Activated B cell treated with CpG ODN at 0.5 μM for 24 hours (primary cell): Measurements from ENCODE around the gene ZNF273. TPM values are rescaled to one million over a fixed set of nuclear protein-coding genes. Genes with fewer than 3 reads are reported as not detected.
"Not testable (repeated sequence)": the region's sequence is repeated elsewhere in the genome, so short reads cannot be mapped to it uniquely, and the experiment has no call there.

ENCODE experiments used
- ATAC-seq: fragments of 200-7000 bp; cut with Tn5 transposase; one replicate; pipeline ENCODE4 v1.10.0; 2021; ENCODE audit warnings: low read depth, mild to moderate bottlenecking, moderate library complexity
- CTCF ChIA-PET: fragments of 350-600 bp; sonication (Branson Sonifier 250); formaldehyde crosslinking; loops from one replicate; lab custom pipeline; 2021; ENCODE audit warnings: antibody characterized with exemption; lab: Charles Lee
- POLR2A ChIA-PET: fragments of 350-600 bp; sonication (Branson Sonifier 250); formaldehyde crosslinking; loops from one replicate; lab custom pipeline; 2021; ENCODE audit warnings: antibody characterized with exemption; lab: Charles Lee
- DNase-seq: peaks from one replicate; pipeline ENCODE4 v3.0.0; 2022
- H3K27ac Mint-ChIP-seq: one replicate; pipeline ENCODE4 v1.8.0; 2020; ENCODE audit warnings: mixed read lengths
- H3K27me3 Mint-ChIP-seq: one replicate; pipeline ENCODE4 v1.8.0; 2021; ENCODE audit warnings: mixed read lengths
- H3K36me3 Mint-ChIP-seq: one replicate; pipeline ENCODE4 v1.8.0; 2021; ENCODE audit warnings: low read depth, mixed read lengths
- H3K4me1 Mint-ChIP-seq: one replicate; pipeline ENCODE4 v1.8.0; 2021; ENCODE audit warnings: mixed read lengths
- H3K4me3 Mint-ChIP-seq: one replicate; pipeline ENCODE4 v1.8.0; 2020; ENCODE audit warnings: mild to moderate bottlenecking, mixed read lengths
- H3K9me3 Mint-ChIP-seq: one replicate; pipeline ENCODE4 v1.8.0; 2020; ENCODE audit warnings: mixed read lengths
- CTCF ChIP-seq: fragments of 200-600 bp; IDR thresholded peaks from one replicate; pipeline ENCODE4 v1.8.0; 2022; ENCODE audit warnings: antibody characterized with exemption, mild to moderate bottlenecking
- intact Hi-C: fragments of 100-400 bp; cut with micrococcal nuclease; formaldehyde crosslinking; loops from one replicate; pipeline ENCODE4 v1.15.1; 2024
- total RNA-seq: library from RNA; stranded (reverse); gene quantifications from 2 replicates; pipeline ENCODE4 v1.2.3, GENCODE V29; 2022

Gene ZNF273
- total RNA-seq, 1 donor from 2014 or later: 12.3 TPM

- H3K4me1 Mint-ChIP-seq: peaks cover 12% of the 10 kb centered on the region
- CTCF ChIA-PET: no interaction called here
- no peak for DNase-seq
- no peak for ATAC-seq
- no peak for TF ChIP-seq CTCF
- H3K27ac Mint-ChIP-seq: no peak overlapping the region
- H3K4me3 Mint-ChIP-seq: peak overlapping the region; percentile 50
- peaks cover 44% of the 10 kb centered on the region for H3K27me3 Mint-ChIP-seq
- H3K9me3 Mint-ChIP-seq: no peaks in the 10 kb centered on the region
- H3K36me3 Mint-ChIP-seq: peaks cover 2% of the 10 kb centered on the region
- intact Hi-C loops: loop anchor here (10.0 kb wide), 1 partner anchor 255 kb away; no protein-coding TSS in a partner anchor
- POLR2A ChIA-PET: interaction anchor here (0.6 kb wide), 1 partner anchor 21 kb away, joined by 4 read pairs; no protein-coding TSS in a partner anchor
Measured at GRCh38 chr7:64889686-64890162, 13.3 kb upstream of the ZNF273 start.

- peaks cover 38% of the 10 kb centered on the region for H3K27me3 Mint-ChIP-seq
- not testable (repeated sequence) for H3K9me3 Mint-ChIP-seq
Measured at GRCh38 chr7:64890273-64890672, 12.8 kb upstream of the ZNF273 start.

GRCh38 chr7:64890761-64891362 is 12.2 kb upstream of the ZNF273 start:
- CTCF ChIA-PET: no interaction called here
- POLR2A ChIA-PET: interaction anchor here (0.8 kb wide), 1 partner anchor 12 kb away, joined by 3 read pairs; the partner anchor contains the start of gene ZNF273

More at GRCh38 chr7:64890273-64890672, 12.8 kb upstream of the ZNF273 start:
- ATAC-seq, H3K27ac Mint-ChIP-seq, H3K36me3 Mint-ChIP-seq, H3K4me3 Mint-ChIP-seq, intact Hi-C loops, DNase-seq, CTCF ChIA-PET: not testable (repeated sequence)
- POLR2A ChIA-PET: interaction anchor here (0.6 kb wide), 1 partner anchor 20 kb away, joined by 4 read pairs; no protein-coding TSS in a partner anchor
- H3K4me1 Mint-ChIP-seq: peaks cover 12% of the 10 kb centered on the region

GRCh38 chr7:64891363-64892081 is 11.6 kb upstream of the ZNF273 start:
- H3K36me3 Mint-ChIP-seq, H3K9me3 Mint-ChIP-seq, intact Hi-C loops, ATAC-seq, H3K4me3 Mint-ChIP-seq, DNase-seq, CTCF ChIA-PET, H3K27ac Mint-ChIP-seq: not testable (repeated sequence)
- POLR2A ChIA-PET: interaction anchor here (0.8 kb wide), 1 partner anchor 12 kb away, joined by 3 read pairs; the partner anchor contains the start of gene ZNF273
- H3K4me1 Mint-ChIP-seq: peaks cover 12% of the 10 kb centered on the region
- H3K27me3 Mint-ChIP-seq: peaks cover 26% of the 10 kb centered on the region

More at GRCh38 chr7:64890761-64891362, 12.2 kb upstream of the ZNF273 start:
- no peak for TF ChIP-seq CTCF
- Mint-ChIP-seq H3K36me3 (peaks cover 2% of the 10 kb centered on the region), H3K27me3 (peaks cover 32% of the 10 kb centered on the region), H3K4me1 (peaks cover 12% of the 10 kb centered on the region), H3K27ac (no peak overlapping the region), H3K9me3 (no peaks in the 10 kb centered on the region), H3K4me3 (no peak overlapping the region)
- intact Hi-C loops: no loop called here
- no peak for DNase-seq
- no peak for ATAC-seq

GRCh38 chr7:64892116-64892515 is 11.0 kb upstream of the ZNF273 start:
- Mint-ChIP-seq H3K4me1 (peaks cover 12% of the 10 kb centered on the region), H3K36me3 (peaks cover 2% of the 10 kb centered on the region), H3K4me3 (no peak overlapping the region), H3K27me3 (peaks cover 23% of the 10 kb centered on the region), H3K9me3 (no peaks in the 10 kb centered on the region), H3K27ac (no peak overlapping the region)
- intact Hi-C loops: no loop called here
- no peak for DNase-seq
- ChIA-PET POLR2A (no interaction called here), CTCF (no interaction called here)
- no peak for ATAC-seq
- TF ChIP-seq CTCF: no peak
